GM18508 (cell line): ENCODE results near the gene GPR37L1.
"Not testable (repeated sequence)": the region's sequence is repeated elsewhere in the genome, so short reads cannot be mapped to it uniquely, and the experiment has no call there.

Source experiments
- ATAC-seq: cut with Tn5 transposase; IDR thresholded peaks from one replicate; pipeline ENCODE4 v1.9.1; 2021; ENCODE audit warnings: moderate number of reproducible peaks; ENCODE audit not compliant: insufficient read depth, unreplicated experiment

Gene GPR37L1

GRCh38 chr1:202107801-202108731 lies 14.7 kb upstream of the GPR37L1 start:
- no peak for ATAC-seq

DNA sequence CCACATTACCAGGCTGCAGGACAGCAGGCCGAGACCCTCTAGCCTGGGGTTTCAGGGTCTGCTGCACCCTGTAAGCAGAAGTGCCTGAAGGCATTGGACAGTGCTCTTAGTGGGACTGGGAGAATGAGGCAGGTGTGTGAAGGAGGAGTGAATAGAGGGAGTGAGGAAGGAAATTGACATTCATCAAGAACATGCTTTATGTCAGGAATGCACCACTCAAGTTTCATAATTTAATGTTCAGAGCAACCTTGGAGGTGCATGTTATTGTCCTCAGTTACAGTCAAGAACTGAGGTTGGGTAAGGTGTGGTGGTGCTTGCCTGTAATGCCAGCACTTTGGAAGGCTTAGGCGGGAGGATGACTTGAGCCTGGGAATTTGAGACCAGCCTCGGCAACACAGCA lies 11.7 kb upstream of the GPR37L1 start:
- ATAC-seq = no peak

GRCh38 chr1:202111589-202111988 lies 11.1 kb upstream of the GPR37L1 start:
- not testable (repeated sequence) for ATAC-seq

DNA sequence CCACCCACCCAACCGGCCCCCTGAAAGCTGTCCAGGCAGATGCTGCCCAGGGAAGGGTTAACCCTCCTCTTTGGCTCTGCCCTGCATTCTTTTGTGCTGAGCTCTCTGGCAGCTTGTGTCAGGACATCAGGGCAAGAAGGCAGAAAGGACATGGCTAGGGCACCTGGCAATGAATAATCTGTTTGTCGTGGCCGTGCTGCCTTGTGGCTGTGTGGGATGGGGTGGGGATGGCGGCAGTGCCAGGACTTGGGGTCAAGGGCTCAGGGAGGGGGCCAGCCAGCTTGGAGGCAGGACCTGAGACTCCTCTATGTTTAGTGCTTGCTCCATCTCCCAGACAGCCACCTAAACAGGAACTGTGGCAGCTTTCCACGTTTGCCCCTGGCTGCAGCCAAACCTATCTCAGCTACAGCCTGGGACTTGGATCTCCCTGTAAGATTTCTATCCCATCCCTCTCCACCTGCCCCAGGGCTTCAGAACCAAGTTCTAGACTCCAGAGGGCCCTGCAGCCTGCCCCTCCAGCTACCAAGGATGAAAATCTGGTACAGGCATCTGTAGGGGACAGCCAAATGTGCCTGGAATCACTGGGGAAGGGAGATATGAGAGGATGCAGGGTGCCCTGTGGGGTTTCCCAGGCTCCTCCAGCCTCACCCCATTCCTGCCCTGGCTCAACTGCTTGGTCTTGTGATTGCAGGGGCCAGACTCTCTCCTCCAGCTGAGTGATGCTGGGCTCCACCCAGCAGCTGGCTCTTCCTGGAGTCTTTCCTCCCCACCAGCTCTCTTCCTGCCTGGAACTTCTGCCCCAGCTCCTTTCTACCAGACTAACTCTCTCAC lies 9.6 kb upstream of the GPR37L1 start:
- ATAC-seq = no peak

- ATAC-seq = no peak
Measured at GRCh38 chr1:202113690-202114300, 8.9 kb upstream of the GPR37L1 start.

- no peak for ATAC-seq
Measured at GRCh38 chr1:202116287-202116686, 6.4 kb upstream of the GPR37L1 start.

GRCh38 chr1:202117898-202118371 lies 4.8 kb upstream of the GPR37L1 start:
- no peak for ATAC-seq

- no peak for ATAC-seq
Measured at GRCh38 chr1:202121006-202121405, 1.7 kb upstream of the GPR37L1 start.

DNA sequence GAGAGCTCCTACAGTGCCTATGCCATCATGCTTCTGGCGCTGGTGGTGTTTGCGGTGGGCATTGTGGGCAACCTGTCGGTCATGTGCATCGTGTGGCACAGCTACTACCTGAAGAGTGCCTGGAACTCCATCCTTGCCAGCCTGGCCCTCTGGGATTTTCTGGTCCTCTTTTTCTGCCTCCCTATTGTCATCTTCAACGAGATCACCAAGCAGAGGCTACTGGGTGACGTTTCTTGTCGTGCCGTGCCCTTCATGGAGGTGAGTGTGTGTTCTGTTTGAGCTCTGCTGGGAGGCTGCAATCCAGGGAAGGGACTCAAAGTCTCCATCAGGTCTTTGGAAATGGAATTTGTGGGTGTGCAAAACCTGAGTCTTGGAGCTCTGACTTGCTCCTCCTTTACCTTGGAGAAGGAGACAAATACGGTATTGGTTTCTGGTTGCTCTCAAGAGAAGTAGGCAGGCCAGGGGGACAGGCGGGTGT lies 658 bp downstream of the GPR37L1 start:
- ATAC-seq = no peak

GRCh38 chr1:202124142-202124541 lies 1.4 kb downstream of the GPR37L1 start:
- ATAC-seq = no peak

- no peak for ATAC-seq
Measured at GRCh38 chr1:202125611-202126010, 2.9 kb downstream of the GPR37L1 start.

GRCh38 chr1:202126426-202126825 lies 3.7 kb downstream of the GPR37L1 start:
- no peak for ATAC-seq

- no peak for ATAC-seq
Measured at GRCh38 chr1:202127061-202127460, 4.3 kb downstream of the GPR37L1 start.

- no peak for ATAC-seq
Measured at GRCh38 chr1:202127836-202128622, 5.3 kb downstream of the GPR37L1 start.

DNA sequence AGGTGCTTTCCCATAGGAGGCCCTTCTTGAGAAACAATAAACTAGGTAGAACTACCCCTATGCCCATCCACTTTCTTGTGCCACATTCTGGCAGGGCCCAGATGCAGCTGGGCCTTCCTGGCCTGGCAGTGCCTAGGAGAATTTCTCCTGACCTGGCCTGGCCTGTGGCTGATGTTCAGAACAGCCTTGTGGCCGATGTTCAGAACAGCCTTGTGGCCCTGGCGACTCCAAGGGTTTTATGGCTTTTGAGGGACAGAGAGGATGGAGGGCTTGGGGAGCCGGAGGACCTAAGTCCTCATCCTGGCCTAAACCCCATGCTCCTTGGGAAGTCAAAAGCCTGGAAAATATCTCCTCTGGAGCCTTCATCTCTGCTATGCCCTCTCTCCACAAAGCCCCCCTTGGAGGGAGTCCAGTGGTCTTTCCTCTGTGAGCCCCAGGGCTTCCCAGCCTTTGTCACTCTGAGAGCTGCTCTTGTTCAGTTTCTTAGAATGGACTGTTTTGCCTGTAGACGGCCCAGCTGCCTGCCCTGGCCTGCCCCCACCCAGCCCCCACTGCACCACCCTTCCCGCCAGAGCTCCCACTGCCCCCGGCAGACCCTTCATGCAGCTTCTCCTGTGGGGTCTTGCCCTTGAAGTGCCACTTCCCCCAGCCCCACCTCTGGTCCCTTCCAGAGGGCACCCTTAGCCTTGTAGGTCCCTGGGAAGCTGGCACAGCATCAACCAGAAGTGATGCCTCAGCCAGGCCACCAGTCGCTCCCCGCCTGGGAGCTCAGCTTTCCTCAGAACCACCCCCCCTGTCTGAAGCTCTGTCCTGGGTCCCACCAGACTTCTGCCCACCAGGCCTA lies 7.0 kb downstream of the GPR37L1 start:
- no peak for ATAC-seq

- no peak for ATAC-seq
Measured at GRCh38 chr1:202130297-202130721, 7.6 kb downstream of the GPR37L1 start.

DNA sequence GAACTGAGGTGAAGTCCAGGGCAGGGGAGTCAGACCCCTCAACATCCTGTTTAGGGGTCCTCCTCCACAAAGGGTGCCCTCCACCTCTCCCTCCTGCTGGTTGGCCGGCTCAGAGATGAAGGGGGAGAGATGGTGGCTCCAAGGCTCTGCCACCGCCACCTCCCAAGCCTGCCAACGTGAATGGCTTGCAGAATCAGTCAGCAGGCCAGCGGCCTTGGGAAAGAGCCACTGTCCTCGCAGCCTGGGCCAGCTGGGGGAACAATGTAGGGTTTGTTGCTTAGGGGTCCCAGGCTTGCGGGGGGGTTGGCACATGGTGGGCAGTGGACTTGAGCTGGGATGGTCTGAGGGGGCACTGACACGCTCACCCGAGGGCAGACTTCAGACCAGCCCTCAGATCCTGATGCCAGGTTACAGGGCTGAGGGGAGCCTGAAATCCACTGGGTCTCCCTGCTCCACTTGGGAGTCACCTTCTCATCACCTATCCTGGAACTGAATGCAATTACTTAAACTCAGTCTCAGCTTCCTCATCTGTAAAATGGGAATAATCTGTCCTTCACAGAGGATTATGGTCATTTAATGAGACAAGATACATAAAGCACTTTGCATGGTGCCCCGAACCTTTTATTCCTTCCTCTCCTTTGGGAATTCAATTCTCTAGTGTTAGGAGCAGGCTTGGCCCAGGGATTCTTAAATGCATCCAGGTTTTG lies 8.3 kb downstream of the GPR37L1 start:
- ATAC-seq = no peak
